GM19193 (cell line): ENCODE data around the gene NXPH1.

Experiments
- POLR2A ChIP-seq: IDR thresholded peaks from 4 replicates; pipeline ENCODE4 v1.6.1; 2011; ENCODE audit not compliant: insufficient read depth, insufficient read length; ENCODE audit errors: extremely low read depth

NXPH1 gene

GRCh38 chr7:8423057-8423456, 10.4 kb upstream of the NXPH1 start:
- no peak for TF ChIP-seq POLR2A

- TF ChIP-seq POLR2A: no peak
These were observed 8.2 kb upstream of the NXPH1 start for GRCh38 chr7:8425223-8425622.

DNA sequence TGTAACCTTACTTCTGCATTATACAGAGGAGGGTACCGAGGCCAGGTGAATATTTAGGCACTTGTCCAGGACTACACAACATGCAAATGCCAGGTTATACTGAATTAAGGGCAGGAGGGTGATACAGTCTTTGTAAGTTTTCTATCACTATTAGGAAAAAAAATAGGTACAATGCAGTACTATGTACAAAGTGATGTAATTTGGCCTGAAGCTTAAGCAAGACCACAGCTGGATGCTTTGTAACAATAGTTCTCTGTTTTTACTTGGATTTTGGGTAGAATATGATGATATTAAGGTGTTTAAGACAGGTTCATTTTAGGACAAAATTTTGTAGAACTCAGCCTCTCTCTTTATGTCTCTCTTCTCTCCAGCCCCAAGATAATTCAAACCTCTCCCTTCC, 2.8 kb upstream of the NXPH1 start:
- TF ChIP-seq POLR2A: no peak

DNA sequence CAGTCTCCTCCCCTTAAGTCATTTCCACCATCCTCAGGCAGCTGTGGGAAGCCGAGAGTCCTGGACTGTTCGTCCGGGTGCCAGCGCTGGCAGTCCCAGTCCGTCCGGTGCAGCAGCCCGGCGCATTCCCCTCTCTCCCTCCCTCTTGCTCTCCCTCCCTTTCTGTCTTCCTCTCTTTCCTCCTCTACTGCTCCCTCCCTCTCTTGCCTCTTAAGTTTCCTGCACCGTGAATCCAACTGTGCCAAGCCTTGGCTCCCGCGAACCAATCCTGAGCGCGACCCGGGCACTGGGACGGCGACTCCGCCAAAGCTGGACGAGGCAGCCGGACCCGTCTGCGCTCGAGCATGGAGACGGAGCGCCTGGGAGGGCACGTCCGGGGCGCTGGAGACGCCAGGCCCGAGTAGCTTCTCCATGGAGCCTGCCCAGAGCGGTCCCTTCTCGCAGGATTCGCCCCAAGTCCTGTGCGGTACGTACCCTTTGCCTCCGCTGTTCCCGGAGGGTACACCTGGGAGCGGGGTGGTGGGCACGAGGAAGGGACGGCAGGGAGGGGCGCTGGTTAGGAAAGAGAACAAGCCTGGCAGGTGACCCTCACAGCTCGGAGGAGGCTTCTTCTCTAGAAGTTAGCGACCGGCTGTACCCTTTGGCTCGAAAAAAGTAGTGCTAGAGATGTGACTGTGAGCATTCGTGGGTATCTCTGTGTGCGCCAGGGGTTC, 1.0 kb downstream of the NXPH1 start:
- TF ChIP-seq POLR2A: no peak

GRCh38 chr7:8435095-8435494, 1.7 kb downstream of the NXPH1 start:
- TF ChIP-seq POLR2A: no peak

- TF ChIP-seq POLR2A: no peak
These were observed 2.5 kb downstream of the NXPH1 start for GRCh38 chr7:8435590-8436545.

DNA sequence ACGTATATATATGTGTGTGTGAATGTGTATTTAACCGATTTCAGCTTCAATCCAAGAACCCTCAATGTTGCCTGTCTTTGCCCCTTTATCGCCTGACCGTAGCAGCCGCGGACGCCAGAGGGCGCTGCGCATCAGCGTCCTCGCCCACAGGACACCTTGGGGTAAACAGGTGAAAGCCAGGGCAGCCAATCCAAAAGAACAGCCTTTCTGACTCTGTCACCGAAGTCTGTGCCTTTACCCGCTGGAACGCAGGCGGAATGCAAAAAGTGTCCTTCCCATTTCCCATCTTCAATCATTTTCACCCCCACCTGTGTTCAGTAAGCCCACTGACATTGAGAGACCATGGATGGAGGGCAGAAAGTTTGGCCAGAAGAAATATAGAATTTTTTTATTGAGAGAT, 3.6 kb downstream of the NXPH1 start:
- no peak for TF ChIP-seq POLR2A

GRCh38 chr7:8437606-8438005, 4.2 kb downstream of the NXPH1 start:
- no peak for TF ChIP-seq POLR2A

GRCh38 chr7:8440670-8441069, 7.3 kb downstream of the NXPH1 start:
- TF ChIP-seq POLR2A: no peak

DNA sequence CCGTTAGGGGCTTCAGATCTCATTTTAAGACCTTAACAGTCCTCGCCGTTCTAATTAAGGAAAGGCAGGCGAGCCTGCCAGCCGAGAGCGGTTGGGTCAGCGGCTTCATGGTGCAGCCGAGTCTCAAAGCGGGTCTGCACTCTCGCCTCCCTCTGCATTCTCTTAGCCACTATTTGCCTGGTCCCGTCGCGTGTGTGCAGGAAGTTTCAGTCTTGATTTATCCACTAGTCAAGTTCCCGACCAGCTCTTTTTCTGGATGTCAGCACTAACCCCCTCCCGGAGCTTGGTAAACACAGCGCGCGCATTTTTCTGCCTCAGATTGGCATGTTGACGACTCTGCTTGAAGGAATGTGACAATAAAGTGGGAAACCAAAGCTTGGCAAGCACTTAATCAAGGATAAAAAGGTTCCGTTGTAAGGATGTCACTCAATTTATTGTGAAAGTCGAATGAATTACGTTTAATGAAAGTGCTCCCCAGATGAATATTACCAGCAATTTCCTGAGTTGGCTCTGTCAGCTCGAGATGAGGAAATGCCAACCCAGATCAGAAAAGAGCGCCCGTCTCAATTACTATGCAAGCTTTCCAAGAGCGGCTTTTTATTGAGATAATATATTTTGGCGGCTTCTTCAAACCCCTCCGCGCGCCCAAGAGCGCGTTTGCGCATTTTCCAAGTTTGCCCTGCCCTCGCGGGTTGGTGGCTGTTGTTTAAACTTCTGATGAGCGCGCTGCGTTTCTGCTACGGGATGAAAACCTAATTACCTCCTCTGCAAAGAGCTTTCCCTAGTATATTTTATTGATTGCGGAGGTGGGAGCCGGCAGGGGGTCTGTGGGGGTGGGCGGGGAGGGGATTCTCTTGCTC, 7.9 kb downstream of the NXPH1 start:
- TF ChIP-seq POLR2A: no peak

DNA sequence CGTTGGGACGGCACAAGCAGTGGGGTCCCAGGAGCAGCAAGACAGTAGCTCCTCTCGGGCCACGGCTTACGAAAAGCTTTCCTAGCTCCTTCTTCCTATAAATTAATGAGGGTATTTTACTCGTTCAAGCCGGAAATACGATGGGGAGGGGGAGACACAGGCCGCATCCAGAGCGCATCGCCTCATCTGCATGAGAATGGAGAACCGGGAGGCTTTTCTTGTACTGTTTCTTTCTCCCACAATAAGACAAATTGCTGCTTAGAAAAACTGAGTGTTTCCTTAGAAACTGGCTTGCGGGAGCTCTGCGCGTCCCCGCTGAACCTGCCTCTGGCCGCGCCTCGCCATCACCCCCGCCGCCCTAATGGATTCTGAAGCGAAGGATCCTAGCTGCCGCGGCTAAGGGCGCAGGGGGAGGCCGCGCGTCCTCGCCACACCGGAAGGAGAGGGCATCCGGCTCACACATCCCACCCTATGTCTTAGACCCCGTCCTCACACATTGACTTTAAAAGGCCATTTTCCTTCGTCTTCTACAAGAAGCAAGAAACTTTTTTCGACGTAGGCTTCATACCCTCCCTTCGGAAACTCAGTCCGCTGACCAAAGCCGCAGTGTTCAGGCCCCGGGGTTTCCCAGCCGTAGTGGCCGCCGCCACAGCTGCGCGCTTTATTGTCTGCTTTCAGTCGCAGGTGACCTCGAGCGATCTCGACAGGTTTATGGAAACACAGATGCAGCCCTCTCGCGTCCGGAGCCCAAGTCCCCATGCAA, 8.8 kb downstream of the NXPH1 start:
- no peak for TF ChIP-seq POLR2A

DNA sequence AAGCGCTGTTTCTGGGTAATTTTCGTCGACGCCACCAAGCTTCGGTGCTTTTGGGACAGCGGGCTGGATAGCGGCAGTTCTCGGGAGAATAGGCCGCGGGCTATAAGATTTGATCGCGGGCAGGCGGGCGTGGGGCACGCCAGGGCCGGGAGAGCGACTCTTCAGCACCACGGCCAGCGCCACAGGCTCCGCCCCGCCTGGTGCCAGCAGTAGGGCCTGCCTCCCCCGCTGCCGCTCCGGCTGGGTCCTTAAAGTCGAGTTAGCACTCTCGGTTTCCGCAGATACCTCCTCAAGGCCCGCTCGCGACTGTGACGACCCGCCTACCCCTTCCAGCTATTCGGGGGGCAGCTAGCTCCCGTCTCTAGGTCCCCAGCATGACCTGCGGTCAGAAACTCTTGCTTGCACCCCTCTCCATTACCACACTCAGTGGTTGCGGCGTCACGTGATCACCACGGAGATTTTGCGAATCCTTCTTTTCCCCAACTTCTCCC, 9.4 kb downstream of the NXPH1 start:
- no peak for TF ChIP-seq POLR2A

- no peak for TF ChIP-seq POLR2A
These were observed 10.4 kb downstream of the NXPH1 start for GRCh38 chr7:8443576-8444467.
